Measurements from ENCODE around the gene IL1B.

DNA sequence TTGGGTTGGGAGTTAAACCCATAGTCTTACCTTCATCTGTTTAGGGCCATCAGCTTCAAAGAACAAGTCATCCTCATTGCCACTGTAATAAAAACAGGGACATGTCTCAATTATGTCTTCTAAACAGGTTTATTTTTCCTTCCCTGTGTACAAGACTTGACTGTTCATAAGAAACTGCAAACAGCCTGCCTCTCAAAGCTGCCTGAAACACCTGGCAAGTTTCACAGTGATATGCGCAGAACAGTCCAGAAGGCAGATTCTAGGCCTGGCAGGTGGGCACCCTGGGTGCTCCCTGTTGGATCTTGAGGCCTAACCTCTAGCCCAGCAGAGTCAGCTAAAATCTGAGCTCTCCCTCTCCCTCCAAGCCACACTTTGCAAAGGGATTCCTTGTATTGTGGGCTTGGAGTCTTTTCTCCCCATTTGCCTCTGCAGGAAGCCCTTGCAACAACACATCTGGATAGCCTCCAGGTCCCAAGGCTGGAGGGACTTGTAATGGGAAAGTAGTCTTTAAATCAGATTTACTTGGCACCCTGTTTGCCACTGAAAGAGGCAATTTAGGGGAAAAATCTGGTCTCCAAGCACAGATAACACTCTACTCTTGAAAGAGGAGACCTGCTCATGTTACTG lies 930 bp downstream of the IL1B start:
- TF ChIP-seq, protein P1, sequence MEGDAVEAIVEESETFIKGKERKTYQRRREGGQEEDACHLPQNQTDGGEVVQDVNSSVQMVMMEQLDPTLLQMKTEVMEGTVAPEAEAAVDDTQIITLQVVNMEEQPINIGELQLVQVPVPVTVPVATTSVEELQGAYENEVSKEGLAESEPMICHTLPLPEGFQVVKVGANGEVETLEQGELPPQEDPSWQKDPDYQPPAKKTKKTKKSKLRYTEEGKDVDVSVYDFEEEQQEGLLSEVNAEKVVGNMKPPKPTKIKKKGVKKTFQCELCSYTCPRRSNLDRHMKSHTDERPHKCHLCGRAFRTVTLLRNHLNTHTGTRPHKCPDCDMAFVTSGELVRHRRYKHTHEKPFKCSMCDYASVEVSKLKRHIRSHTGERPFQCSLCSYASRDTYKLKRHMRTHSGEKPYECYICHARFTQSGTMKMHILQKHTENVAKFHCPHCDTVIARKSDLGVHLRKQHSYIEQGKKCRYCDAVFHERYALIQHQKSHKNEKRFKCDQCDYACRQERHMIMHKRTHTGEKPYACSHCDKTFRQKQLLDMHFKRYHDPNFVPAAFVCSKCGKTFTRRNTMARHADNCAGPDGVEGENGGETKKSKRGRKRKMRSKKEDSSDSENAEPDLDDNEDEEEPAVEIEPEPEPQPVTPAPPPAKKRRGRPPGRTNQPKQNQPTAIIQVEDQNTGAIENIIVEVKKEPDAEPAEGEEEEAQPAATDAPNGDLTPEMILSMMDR (IDR thresholded peaks at IDR 0.05; ENCODE audit: low read length): no peak
- no peak for TF ChIP-seq EZH2 (IDR thresholded peaks at IDR 0.05; ENCODE audit: borderline replicate concordance, low read length)

Measured in OCI-LY1 (cell line).